KMS-11 (cell line): ENCODE results near the gene KNSTRN.

ENCODE experiments used
- H2AFZ ChIP-seq: fragments of 200-600 bp; sonication (generic); 2 replicates; pipeline ENCODE4 v1.6.1; 2016; ENCODE audit warnings: antibody characterized with exemption, mixed run types, low read depth
- H3K27ac ChIP-seq: fragments of 200-600 bp; sonication (generic); 2 replicates; pipeline ENCODE4 v1.6.1; 2016; ENCODE audit warnings: mild to moderate bottlenecking, mixed run types
- H3K27me3 ChIP-seq: fragments of 200-600 bp; sonication (generic); 2 replicates; pipeline ENCODE4 v1.6.1; 2017; ENCODE audit warnings: mild to moderate bottlenecking, low read depth, mixed run types, moderate library complexity; ENCODE audit not compliant: insufficient read depth
- H3K36me3 ChIP-seq: fragments of 200-600 bp; sonication (generic); 2 replicates; pipeline ENCODE4 v1.6.1; 2017; ENCODE audit warnings: mild to moderate bottlenecking, mixed run types; ENCODE audit not compliant: insufficient read depth
- H3K4me1 ChIP-seq: fragments of 200-600 bp; sonication (generic); 2 replicates; pipeline ENCODE4 v1.6.1; 2016; ENCODE audit warnings: mild to moderate bottlenecking, low read depth, mixed run types; ENCODE audit not compliant: poor library complexity, severe bottlenecking
- H3K4me2 ChIP-seq: fragments of 200-600 bp; sonication (generic); 2 replicates; pipeline ENCODE4 v1.7.0; 2016; ENCODE audit warnings: mild to moderate bottlenecking, mixed run types
- H3K4me3 ChIP-seq: fragments of 200-600 bp; sonication (generic); IDR thresholded peaks from 2 replicates; pipeline ENCODE4 v1.6.1; 2017; ENCODE audit warnings: low read depth, low read length, mixed read lengths; ENCODE audit not compliant: insufficient read depth
- H3K79me2 ChIP-seq: fragments of 200-600 bp; sonication (generic); 2 replicates; pipeline ENCODE4 v1.6.1; 2016; ENCODE audit warnings: low read depth, mixed run types; ENCODE audit not compliant: insufficient read depth
- H3K9ac ChIP-seq: fragments of 200-600 bp; sonication (generic); 2 replicates; pipeline ENCODE4 v1.6.1; 2016; ENCODE audit warnings: mild to moderate bottlenecking, mixed run types
- H4K20me1 ChIP-seq: fragments of 200-600 bp; sonication (generic); 2 replicates; pipeline ENCODE4 v1.6.1; 2016; ENCODE audit warnings: mild to moderate bottlenecking, mixed run types; ENCODE audit not compliant: insufficient read depth
- TF ChIP-seq, protein P1 (sequence below): fragments of 200-600 bp; sonication (generic); conservative IDR thresholded peaks from 2 replicates; pipeline ENCODE4 v1.6.1; 2017; ENCODE audit warnings: low read depth, mild to moderate bottlenecking, antibody characterized with exemption, low read length, moderate library complexity, mixed read lengths

KNSTRN gene

GRCh38 chr15:40358471-40359353, 23.8 kb upstream of the KNSTRN start:
- Histone ChIP-seq H3K27ac (no peak overlapping the region), H4K20me1 (no peaks in the 10 kb centered on the region), H3K9ac (no peak overlapping the region), H3K79me2 (no peaks in the 10 kb centered on the region), H3K27me3 (peaks cover 24% of the 10 kb centered on the region), H2AFZ (peak overlapping the region; percentile 44; the same call in 1 of the 2 replicates), H3K4me2 (peak overlapping the region; percentile 93), H3K4me3 (no peak overlapping the region), H3K4me1 (peaks cover 7% of the 10 kb centered on the region), H3K36me3 (no peaks in the 10 kb centered on the region)
- TF ChIP-seq, protein P1, sequence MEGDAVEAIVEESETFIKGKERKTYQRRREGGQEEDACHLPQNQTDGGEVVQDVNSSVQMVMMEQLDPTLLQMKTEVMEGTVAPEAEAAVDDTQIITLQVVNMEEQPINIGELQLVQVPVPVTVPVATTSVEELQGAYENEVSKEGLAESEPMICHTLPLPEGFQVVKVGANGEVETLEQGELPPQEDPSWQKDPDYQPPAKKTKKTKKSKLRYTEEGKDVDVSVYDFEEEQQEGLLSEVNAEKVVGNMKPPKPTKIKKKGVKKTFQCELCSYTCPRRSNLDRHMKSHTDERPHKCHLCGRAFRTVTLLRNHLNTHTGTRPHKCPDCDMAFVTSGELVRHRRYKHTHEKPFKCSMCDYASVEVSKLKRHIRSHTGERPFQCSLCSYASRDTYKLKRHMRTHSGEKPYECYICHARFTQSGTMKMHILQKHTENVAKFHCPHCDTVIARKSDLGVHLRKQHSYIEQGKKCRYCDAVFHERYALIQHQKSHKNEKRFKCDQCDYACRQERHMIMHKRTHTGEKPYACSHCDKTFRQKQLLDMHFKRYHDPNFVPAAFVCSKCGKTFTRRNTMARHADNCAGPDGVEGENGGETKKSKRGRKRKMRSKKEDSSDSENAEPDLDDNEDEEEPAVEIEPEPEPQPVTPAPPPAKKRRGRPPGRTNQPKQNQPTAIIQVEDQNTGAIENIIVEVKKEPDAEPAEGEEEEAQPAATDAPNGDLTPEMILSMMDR, result no peak

- H4K20me1 ChIP-seq, result no peaks in the 10 kb centered on the region
- H3K79me2 ChIP-seq, result no peaks in the 10 kb centered on the region
- peaks cover 19% of the 10 kb centered on the region for H3K27me3 ChIP-seq
- no peak overlapping the region for H3K27ac ChIP-seq
- H3K4me1 ChIP-seq, result peaks cover 7% of the 10 kb centered on the region
- H2AFZ ChIP-seq, result no peak overlapping the region
- no peaks in the 10 kb centered on the region for H3K36me3 ChIP-seq
- H3K4me2 ChIP-seq, result no peak overlapping the region
- H3K9ac ChIP-seq, result no peak overlapping the region
- TF ChIP-seq, protein P1, result no peak
- no peak overlapping the region for H3K4me3 ChIP-seq
Measured at GRCh38 chr15:40360015-40360414, 22.5 kb upstream of the KNSTRN start.

DNA sequence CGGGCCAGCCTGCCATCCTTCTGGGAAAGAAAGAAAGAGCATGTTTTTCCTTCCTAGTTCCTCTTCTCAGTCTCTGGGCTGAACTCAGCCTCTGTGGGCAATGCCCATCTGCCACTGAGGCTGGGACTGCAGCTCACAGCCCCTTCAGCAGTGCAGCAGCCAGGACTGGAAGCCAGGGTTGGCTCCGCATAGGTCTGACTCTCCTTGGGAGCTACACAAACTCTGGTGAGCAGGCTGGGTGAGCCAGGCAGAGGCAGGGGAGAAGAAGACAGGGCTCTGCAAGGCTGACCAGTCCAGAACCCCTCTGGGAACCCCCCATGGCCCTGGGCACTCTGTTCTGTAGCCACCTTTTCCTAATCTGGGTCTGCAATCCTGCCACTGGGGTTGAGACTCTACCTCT, 20.9 kb upstream of the KNSTRN start:
- peaks cover 19% of the 10 kb centered on the region for H3K27me3 ChIP-seq
- H2AFZ ChIP-seq, result no peak overlapping the region
- H3K79me2 ChIP-seq, result no peaks in the 10 kb centered on the region
- H3K4me3 ChIP-seq, result no peak overlapping the region
- H3K27ac ChIP-seq, result no peak overlapping the region
- no peak overlapping the region for H3K4me2 ChIP-seq
- TF ChIP-seq, protein P1, result no peak
- H4K20me1 ChIP-seq, result no peaks in the 10 kb centered on the region
- peaks cover 7% of the 10 kb centered on the region for H3K4me1 ChIP-seq
- no peak overlapping the region for H3K9ac ChIP-seq
- H3K36me3 ChIP-seq, result no peaks in the 10 kb centered on the region

DNA sequence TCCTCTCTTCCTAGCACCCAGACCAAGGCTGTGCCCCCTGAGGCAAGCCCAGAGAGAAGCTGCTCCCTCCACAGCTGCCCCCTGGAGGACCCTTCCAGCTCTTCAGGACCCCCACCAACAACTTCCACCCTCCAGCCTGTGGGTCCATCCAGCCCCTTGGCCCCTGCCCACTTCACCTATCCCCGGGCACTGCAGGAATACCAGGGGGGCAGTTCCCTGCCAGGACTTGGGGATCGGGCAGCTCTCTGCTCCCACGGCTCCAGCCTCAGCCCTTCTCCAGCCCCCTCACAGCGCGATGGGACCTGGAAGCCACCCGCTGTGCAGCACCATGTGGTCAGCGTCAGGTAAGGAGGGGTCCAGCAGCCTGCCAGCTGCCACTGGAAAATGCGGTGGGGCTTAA, 18.9 kb upstream of the KNSTRN start:
- TF ChIP-seq, protein P1, result no peak
- Histone ChIP-seq H3K27ac (no peak overlapping the region), H3K27me3 (peaks cover 15% of the 10 kb centered on the region)

More for the DNA sequence above, 18.9 kb upstream of the KNSTRN start:
- no peak overlapping the region for H3K4me3 ChIP-seq
- H3K79me2 ChIP-seq, result no peaks in the 10 kb centered on the region
- H3K36me3 ChIP-seq, result no peaks in the 10 kb centered on the region
- H3K4me2 ChIP-seq, result no peak overlapping the region
- no peaks in the 10 kb centered on the region for H4K20me1 ChIP-seq
- no peak overlapping the region for H3K9ac ChIP-seq
- no peak overlapping the region for H2AFZ ChIP-seq
- peaks cover 12% of the 10 kb centered on the region for H3K4me1 ChIP-seq
